Spleen (tissue), 7 donors: ENCODE measurements around the gene ACOT12.

Source experiments
- POLR2AphosphoS5 ChIP-seq, 3 donors: sonication (generic); formaldehyde crosslinking; IDR thresholded peaks; one replicate each; pipeline ENCODE4 v1.5.1; 2017; ENCODE audit warnings: antibody characterized with exemption in 3 of 3
- TF ChIP-seq, protein P1 (sequence below), 11 experiments: fragments of 200-600 bp in 7 of 11; fragments of 450-650 bp in 4 of 11; sonication (generic) in 4 of 11; IDR thresholded peaks in 8 of 11; conservative IDR thresholded peaks in 3 of 11; 1 replicate in 7 of 11; 2 replicates in 4 of 11; pipeline versions ENCODE4 v1.4.0 to v1.8.0; 2016 to 2021; ENCODE audit warnings: antibody characterized with exemption in 11 of 11, inconsistent platforms in 4 of 11, mild to moderate bottlenecking in 1 of 11
- donor health status: DM: no; HTN: no; CAD: no; lungs with moderate emphysema.
- donor health status: DM: no; HTN: no; CAD: no.
- donor health status: DM: no; HTN: no; CAD: no.

DNA sequence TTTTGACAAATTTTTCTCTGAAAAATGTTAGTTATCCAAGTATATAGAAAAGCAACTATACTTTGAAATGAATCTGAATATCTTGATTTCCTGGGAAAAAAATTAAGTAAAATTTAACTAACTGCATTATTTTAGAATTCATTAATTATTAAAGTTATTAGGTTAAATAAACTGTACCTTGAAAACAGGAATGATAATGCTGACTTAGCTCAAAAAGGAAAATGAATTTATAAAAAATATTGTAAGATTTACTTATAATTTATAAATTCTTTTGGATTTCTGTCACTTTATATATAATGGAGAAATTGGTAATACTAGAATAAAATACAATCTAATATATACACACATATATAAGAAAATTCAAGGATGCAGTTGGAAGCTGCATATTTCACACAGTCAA is 36.1 kb upstream of the ACOT12 start:
- TF ChIP-seq, protein P1, sequence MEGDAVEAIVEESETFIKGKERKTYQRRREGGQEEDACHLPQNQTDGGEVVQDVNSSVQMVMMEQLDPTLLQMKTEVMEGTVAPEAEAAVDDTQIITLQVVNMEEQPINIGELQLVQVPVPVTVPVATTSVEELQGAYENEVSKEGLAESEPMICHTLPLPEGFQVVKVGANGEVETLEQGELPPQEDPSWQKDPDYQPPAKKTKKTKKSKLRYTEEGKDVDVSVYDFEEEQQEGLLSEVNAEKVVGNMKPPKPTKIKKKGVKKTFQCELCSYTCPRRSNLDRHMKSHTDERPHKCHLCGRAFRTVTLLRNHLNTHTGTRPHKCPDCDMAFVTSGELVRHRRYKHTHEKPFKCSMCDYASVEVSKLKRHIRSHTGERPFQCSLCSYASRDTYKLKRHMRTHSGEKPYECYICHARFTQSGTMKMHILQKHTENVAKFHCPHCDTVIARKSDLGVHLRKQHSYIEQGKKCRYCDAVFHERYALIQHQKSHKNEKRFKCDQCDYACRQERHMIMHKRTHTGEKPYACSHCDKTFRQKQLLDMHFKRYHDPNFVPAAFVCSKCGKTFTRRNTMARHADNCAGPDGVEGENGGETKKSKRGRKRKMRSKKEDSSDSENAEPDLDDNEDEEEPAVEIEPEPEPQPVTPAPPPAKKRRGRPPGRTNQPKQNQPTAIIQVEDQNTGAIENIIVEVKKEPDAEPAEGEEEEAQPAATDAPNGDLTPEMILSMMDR (IDR thresholded peaks at IDR 0.05 in 8 of 11, conservative IDR thresholded peaks at IDR 0.05 in 3 of 11), result no peak
- TF ChIP-seq POLR2AphosphoS5 (IDR thresholded peaks at IDR 0.05), result no peak
